Fibroblast of skin of abdomen (primary cell): Measurements from ENCODE around the gene ZDHHC11B.
"Not testable (repeated sequence)": the region's sequence is repeated elsewhere in the genome, so short reads cannot be mapped to it uniquely, and the experiment has no call there.

Experiments used
- DNase-seq: peaks from one replicate; pipeline ENCODE4 v3.0.0-alpha.2; 2013

Gene ZDHHC11B

DNA sequence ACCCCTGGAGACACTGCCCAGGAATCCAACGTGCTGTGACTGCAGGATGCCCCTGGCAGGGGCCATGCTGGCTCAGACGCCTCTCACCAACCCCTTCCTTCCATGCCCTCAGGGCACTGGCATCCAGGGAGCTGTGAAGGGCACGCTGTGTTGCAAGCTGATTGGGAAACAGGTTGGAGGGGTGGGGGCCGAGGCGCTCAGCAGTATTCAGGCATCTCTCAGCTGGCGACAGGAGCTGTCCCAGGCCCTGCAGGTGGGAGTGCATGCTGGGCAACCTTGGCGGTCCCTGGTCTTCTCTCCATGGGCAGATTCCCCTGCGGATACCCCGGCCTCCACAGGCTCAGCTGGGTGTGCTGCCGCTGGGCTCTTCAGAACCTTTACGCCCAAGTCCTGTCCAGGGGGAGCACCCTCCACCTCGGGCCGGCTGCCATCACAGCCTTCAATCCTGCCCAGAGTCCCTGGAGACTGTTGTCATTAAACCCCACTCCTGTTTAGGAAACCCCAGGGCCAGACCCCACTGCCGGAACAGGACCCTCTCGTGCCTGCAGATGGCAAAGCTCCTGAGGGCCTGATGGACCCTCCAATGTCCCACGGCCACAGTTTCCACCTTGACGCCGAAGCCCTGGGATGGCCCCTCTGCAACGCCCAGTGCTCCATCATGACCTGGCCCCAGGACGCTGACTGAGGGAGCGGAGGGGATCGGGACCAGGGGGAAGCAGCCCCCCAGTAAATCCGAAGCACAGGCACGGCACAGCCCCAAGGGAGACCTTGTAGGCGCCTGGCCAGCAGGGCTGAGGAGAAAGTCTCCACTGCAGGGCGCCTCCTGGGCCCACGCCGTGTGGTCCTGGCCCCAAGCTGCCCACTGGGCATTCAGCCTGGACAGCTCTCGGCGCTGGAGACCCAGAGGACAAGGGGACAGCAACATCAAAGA is 100.7 kb downstream of the ZDHHC11B start:
- no peak for DNase-seq

DNA sequence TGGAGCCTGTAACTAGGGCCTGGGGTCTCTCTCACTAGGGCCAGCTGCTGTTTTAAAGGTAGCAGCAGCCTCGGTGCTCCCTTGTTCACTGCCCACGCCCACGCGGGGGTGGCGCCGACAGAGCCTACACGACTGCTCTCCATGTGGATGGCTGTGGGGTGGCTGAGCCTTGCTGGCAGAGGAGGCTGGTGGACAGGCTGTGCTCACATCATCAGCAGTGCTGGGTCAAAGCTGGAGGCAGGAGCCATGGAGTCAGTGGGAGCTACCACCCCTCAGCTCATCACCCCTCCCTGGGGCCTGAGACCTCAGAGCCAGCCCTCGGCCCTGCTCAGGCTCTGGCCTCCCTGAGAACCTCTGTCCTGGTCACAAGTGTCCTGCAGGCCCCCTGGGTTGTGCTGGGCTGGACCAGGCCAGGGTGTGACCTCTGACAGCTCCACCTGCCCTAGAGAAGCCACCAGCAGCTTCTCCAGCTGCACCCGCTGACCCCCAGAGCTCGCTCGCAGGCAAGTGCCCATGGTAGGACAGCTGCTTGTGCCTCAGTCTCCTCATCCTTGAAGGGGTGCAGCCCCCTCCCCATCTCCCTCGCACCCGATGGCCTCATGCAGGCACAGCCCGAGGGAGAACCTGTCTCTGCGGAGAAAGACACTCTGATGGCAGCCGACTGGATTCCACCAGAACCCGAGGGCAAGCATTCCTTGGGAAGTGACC is 101.7 kb downstream of the ZDHHC11B start:
- not testable (repeated sequence) for DNase-seq

- not testable (repeated sequence) for DNase-seq
Observed at GRCh38 chr5:682216-682615, 102.3 kb downstream of the ZDHHC11B start.

DNA sequence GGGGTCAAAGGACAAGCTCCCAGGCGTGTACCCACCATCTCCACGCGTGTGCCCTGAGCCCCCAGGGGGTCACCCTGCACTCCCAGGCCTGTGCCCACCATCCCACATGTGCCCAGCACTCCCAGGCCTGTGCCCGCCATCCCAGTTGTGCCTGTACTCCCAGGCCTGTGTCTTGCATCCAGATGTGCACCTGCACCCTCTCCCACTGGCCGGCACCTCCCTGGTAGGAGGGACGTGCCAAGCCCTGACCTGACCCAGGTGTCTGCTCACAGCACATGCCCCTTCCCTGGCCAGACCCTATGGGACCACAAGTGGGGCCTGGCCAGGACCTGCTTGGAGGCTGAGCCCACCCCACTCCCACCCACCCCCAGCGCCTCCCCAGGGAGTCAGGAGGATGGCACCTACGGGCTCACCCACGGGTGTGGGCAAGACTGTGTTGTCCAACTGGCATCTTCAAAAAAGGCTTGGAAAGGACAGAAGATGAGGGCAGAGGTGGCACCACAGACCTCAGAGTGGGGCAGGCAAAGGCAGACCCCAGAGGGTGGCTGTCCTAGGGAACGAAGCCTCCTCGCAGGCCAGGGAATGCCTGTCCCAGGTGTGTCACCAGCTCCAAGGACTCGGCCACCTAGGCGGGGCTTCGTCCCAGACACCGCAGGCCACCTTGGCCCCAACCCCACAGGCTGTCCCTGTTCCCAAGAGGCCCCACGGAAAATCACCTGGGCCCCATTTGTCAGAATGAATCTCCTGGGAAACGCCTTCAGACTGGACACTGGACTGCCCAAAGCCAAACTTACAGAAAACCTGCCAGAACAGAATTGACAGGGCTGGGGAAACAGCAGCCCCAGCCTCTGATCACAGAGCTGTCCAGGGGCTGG is 103.0 kb downstream of the ZDHHC11B start:
- not testable (repeated sequence) for DNase-seq

DNA sequence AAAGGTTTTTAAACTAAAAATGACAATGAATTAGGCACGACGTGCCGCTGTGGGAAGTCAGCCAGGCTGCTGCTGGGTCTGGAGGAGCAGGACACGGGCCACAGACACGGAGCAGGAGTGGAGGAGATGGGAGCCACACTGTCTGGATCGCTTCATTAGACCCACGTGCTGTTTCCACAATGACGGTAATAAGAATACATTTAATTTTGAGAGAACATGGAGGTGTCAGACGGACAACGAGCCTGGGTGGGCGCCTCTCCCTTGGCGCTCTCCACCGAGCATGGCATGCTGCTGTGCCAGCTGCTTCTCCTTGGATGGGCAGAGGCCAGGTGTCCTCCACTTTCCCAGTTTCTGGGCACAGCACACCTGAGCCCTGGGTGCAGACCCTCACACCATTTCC is 103.7 kb downstream of the ZDHHC11B start:
- not testable (repeated sequence) for DNase-seq

DNA sequence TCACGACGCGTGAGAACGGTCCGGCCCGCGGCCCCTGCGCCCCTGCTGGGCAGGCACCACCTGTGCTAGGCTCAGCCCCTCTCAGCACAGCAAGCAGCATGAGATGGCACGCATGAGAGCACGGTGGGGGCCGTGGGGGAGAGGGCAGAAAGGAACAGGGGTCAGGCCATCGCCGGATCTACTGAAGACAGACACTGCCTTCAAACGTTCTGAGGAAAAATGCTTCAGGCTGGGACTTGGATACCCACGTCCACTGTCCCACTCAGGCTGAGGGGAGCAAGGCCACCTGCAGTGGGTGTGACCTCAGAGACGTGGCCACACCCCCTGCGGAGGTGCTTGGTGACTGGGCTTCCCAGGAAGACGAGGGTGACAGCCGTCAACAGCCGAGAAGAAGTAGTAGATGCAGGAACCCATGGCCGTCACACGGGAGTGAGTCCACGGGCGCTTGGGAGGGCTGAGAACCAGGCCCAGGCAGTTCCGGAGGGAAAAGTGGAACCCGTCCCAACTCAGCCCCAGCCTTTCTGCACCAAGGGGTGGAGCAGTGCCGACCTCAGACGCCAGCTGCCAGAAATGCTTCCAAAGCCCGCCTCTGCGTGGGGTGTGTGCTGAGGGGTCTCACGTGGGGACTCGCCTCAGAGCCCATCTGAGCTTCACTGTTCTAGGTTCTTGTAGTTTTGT is 104.3 kb downstream of the ZDHHC11B start:
- not testable (repeated sequence) for DNase-seq

DNA sequence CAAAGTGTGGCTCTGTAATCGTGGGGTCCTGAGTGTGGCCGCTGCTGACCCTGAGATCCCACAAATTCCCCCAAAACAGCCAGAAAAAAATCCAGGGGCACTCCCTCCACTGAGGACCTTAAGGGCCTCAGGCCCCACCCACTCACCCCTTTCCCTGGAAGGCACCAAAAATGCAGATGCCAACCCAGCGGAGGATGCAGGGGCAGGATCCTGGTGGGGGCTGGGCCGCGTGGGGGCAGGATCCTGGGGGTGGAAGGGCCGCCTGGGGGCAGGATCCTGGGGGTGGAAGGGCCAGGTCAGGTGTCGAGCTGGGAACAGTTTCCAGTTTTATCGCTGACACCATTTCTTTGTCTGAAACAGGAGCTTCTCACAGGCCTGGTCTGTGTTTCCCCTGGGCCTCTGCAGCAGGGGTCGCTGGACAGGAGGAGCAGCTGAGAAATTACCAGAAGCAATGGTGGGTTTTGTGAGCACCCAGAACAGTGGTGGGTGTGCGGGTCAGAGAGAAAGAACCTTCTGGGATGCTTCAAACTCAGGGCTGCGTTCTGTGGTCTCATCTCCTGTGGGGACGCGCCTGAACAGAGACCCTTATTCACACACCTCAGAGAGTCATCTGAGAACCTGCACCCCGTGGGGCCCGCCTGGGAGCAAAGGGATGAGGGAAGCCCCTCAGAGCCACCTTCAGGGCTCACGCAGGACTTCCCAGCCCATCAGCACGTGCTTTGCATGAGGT is 105.2 kb downstream of the ZDHHC11B start:
- DNase-seq = not testable (repeated sequence)

- DNase-seq = not testable (repeated sequence)
Observed at GRCh38 chr5:678521-678920, 106.0 kb downstream of the ZDHHC11B start.

DNA sequence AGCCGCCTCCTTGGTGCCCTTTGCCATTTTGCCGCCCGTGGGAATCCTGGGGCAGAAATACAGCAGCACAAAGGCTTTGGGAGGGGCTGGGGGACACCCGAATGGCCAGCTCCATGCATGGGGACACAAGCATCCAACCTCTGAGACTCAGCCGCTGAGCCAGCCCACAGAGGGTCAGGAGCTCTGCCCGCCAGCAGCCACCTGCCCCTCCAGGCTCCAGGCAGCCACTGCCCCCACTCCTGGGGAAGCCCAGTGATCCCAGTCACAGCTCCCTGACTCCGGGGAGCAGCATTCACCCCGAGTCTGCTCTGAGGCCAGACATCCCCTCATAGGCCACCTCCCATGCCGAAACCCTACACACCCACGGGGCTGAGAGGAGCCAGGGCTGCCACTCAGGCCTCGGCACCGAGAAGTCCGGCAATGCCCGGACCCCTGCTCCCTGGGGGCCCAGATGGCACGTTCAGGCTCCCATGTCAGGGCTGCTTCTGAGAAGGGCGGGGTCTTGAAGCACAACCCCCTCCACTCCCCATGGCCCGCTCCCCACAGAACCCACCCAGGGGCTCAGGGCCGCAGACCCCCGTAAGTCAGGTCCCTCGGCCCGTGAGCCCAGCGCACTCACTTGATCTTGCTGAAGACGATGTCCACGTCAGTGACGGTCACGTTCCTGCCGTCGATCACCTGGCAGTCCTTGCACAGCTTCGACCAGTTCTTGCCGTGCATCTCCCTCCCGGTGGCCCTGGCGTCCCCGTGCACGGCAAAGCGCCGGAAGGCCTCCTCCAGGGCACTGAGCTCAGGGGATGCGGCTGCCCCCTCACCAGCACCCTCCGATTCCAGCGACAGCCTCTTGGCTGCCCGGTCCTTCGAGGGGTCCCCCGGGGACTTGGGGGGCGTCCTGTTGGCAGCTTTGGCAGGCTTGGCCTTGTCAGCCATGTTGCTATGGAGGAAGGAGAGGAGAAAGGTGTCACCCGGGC is 107.1 kb downstream of the ZDHHC11B start:
- no peak for DNase-seq

DNA sequence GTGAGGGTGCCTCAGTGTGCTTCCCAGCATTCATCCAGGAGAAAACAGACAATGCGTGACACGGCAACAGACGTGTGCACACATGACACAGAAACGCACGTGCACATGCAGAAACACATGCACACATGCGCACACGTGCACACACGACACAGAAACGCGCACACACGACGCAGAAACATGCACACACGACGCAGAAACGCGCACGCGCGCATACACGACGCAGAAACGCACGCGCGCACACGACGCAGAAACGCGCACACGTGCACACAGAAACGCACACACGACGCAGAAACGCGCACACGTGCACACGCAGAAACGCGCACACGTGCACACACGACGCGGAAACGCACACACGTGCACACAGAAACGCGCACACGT is 107.8 kb downstream of the ZDHHC11B start:
- DNase-seq = no peak

DNA sequence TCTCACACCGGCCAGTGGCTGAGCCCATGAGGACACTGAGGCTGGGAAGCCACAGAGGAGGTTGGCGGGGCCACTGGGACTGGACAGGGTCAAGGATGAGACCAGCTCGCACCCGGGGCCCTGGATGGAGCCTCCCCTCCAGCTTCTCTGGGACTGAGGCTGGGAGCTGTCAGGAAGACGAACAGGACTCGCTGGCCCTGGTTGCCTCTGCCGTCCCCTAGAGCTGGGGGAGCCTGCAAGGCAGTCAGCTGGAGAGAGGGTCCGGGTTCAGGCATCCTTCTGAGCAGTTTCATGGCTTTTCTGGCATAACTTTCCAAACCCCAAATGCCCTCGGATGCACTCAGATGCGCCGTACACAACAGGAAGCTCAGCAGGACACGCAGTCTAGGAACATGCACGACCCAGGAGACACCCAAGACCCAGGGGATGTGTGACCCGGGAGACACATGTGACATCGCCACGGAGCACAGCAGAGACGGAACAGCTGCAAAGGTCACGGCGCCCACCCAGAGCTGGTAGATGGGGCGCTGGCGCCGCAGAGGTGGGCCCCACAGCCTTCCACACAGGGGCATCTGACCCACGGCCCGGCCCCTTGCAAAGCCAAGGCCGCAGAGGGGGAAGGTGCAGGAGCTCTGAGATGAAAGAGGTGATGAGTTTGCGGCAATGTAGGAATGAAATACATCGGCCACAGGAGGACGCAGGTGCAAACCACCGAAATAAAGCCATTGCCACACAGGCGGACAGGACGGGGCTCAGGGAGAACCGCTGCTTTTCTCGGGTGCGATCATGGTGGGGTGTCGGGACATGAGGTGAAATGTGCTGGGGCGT is 108.4 kb downstream of the ZDHHC11B start:
- no peak for DNase-seq

DNA sequence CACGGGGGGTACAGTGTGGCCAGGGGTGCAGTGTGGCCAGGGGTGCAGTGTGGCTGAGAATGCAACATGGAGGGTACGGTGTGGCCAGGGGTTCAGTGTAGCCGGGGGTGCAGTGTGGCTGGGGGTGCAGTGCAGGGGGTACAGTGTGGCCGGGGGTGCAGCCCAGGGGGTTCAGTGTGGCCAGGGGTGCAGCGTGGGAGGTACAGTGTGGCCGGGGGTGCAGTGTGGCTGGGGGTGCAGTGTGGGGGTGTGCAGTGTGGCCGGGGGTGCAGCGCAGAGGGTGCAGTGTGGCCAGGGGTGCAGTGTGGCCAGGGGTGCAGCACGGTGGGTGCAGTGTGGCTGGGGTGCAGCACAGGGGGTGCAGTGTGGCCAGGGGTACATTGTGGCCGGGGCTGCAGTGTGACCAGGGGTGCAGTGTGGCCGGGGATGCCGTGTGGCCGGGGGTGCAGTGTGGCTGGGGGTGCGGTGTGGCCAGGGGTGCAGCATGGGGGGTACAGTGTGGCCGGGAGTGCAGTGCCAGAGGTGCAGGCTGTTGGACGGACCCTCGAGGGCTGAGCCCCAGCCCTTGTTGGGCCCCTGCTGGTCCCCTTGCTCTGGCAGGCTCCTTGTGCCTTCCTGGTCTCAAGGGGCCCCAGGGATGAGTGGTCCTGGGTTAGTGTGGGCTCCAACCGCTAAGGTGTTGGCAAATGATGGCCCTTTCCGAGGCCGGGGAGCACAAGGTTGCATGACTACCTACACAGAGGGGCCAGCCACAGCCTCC is 109.2 kb downstream of the ZDHHC11B start:
- no peak for DNase-seq

DNA sequence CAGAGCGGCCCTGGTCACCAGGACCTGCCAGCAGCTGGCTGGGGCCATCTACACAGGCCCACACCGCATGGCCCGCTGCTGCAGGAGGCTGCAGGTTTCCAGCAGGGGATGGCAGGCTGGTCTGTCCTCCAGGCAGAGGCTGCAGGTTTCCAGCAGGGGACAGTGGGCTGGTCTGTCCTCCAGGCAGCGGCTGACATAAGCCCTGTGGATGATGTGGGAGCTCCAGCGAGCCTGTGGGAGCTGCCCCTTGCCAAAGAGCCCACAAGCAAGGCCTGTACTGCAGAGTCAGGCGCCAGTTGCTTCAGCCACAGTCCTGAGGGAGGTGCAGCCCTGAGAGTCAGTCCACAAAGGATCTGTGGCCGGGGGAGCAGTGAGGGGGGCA is 109.9 kb downstream of the ZDHHC11B start:
- no peak for DNase-seq

DNA sequence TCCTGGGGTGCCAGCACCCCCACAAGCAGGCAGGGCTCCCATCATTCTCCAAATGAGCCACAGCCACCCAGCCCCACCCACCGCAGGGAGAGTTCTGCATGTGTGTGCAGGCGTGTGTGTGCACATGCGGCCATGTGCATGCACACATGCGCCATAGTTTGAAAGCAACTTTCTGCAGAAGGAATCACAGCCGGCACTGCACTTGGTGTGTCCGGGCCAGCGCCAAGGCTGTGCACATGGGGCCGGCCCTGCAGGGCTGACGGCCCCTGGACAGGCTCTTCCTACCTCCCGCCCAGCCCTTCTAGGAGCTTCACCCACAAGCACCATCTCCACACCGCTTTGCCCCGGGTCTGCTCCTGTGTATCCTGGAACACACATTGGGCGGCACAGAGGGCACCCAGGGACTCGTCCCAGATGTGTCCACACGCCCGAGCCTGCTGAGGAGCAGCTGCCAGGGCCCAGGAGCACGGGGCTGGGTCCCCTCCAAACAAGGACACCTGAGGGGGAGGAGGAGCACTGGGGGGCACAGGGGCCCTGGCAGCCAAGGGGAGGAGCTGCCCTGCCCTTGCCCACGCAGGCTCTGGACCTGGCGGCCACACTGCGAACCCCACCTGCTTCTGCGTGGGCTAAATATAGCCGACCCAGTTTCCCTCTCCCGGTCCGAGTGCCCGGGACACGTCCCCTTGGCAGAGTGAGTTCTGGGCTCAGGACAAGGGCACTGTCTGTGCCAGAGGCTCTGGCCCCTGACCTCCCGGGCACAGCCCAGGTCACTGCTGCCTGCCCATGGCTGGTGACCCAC is 110.5 kb downstream of the ZDHHC11B start:
- DNase-seq = no peak

DNA sequence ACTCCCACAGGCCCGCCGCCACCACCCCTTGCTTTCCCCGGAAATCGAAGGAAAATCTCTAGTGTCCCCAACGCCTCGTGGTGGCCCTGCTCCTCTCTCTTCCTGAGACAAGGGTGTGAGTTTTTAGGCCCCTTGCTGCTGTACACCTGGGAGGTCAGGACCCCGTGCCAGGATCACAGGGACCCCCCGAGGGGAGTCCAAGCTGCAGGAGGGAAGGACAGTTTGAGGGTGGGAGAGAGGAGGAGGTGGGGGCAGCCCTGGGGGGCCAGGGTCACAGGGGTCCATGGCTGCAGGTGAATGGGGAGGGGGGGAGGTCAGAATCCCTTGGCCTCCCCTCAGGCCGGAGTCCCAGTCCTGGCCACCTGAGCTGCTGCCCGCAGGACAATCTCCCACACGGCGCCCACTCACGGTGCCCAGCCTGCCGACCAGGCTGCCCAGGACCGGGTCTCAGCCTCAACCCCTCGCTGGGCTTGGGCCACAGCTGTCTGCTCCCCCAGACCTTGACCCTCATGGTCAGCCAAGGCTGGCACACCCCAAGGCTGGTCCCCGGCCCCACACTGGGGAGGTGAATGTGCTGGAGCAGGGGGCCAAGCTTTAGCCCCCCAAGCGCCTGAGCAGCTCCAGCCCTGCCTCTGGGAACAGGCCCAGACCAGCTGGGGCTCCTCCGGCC is 111.2 kb downstream of the ZDHHC11B start:
- no peak for DNase-seq

GRCh38 chr5:672329-673160 is 112.0 kb downstream of the ZDHHC11B start:
- peak; percentile 51 for DNase-seq
